HCT116 (cell line): Measurements from ENCODE around the gene PDE4B. TPM values are rescaled to one million over a fixed set of nuclear protein-coding genes. Genes with fewer than 3 reads are reported as not detected.
"Not testable (repeated sequence)": the region's sequence is repeated elsewhere in the genome, so short reads cannot be mapped to it uniquely, and the experiment has no call there.

ENCODE experiments used
- ATAC-seq: fragments of 200-7000 bp; cut with Tn5 transposase; 2 replicates; pipeline ENCODE4 v1.9.1; 2020; ENCODE audit warnings: mild to moderate bottlenecking, moderate library complexity
- BruUV-seq: library from RNA; stranded (reverse); fragments of 400-500 nt; replicated peaks from 2 replicates; lab custom pipeline; 2021; lab: Mats Ljungman, UMichigan
- CTCF ChIA-PET: fragments of 300-600 bp; sonication (Branson Sonifier 250); formaldehyde crosslinking; loops from one replicate; lab custom pipeline; 2021; ENCODE audit warnings: antibody characterized with exemption; lab: Charles Lee
- POLR2A ChIA-PET: fragments of 300-600, 350-600 bp; sonication (Branson Sonifier 250); formaldehyde crosslinking; loops from one replicate; lab custom pipeline; 2021; ENCODE audit warnings: antibody characterized with exemption; lab: Charles Lee
- RAD21 ChIA-PET, 2 experiments: fragments of 300-600 bp; sonication (Branson Sonifier 250); formaldehyde crosslinking; loops; one replicate each; lab custom pipeline; 2023; ENCODE audit warnings: low total read pairs in 2 of 2; ENCODE audit not compliant: uncharacterized antibody in 2 of 2, unreplicated experiment in 2 of 2, low non-redundant PET in 1 of 2; lab: Charles Lee
- DNase-seq: peaks from one replicate; pipeline ENCODE4 v3.0.0-alpha.2; 2010; ENCODE audit warnings: low read depth, low spot score
- H2AFZ ChIP-seq: fragments of 200-600 bp; shearing (Covaris generic), sonication (generic); 2 replicates; pipeline ENCODE4 v1.6.1; 2017; ENCODE audit warnings: low read depth, mixed run types, mixed read lengths, antibody characterized with exemption, low read length; ENCODE audit not compliant: poor library complexity, severe bottlenecking
- H3K27ac ChIP-seq: 2 replicates; pipeline ENCODE4 v1.5.1; 2012; ENCODE audit warnings: low read depth, low read length
- H3K27me3 ChIP-seq: fragments of 200-600 bp; sonication (generic); 2 replicates; pipeline ENCODE4 v1.6.1; 2016; ENCODE audit warnings: mixed run types, low read length, mixed read lengths; ENCODE audit not compliant: insufficient read depth
- H3K36me3 ChIP-seq, 2 experiments: fragments of 200-500 bp in 1 of 2; fragments of 200-600 bp in 1 of 2; sonication (Bioruptor generic) in 1 of 2; sonication (generic) in 1 of 2; 2 replicates each; pipeline versions ENCODE4 v1.5.1 to v1.6.1; 2014 to 2016; ENCODE audit warnings: low read length in 2 of 2, inconsistent platforms in 1 of 2, mixed read lengths in 1 of 2, mixed run types in 1 of 2; ENCODE audit not compliant: insufficient read depth in 2 of 2, control insufficient read depth in 1 of 2
- H3K4me1 ChIP-seq, 2 experiments: fragments of 200-600 bp in 1 of 2; sonication (generic) in 1 of 2; 2 replicates each; pipeline versions ENCODE4 v1.5.1 to v1.6.1; 2012 to 2017; ENCODE audit warnings: low read length in 2 of 2, inconsistent platforms in 1 of 2, mild to moderate bottlenecking in 1 of 2, mixed read lengths in 1 of 2, mixed run types in 1 of 2, moderate library complexity in 1 of 2; ENCODE audit not compliant: insufficient read depth in 2 of 2, control insufficient read depth in 1 of 2
- H3K4me2 ChIP-seq: fragments of 200-600 bp; sonication (generic); 2 replicates; pipeline ENCODE4 v1.6.1; 2017; ENCODE audit warnings: mixed run types, low read length, mixed read lengths
- H3K4me3 ChIP-seq, 2 experiments: fragments of 200-600 bp in 1 of 2; sonication (generic) in 1 of 2; replicated peaks in 1 of 2; 2 replicates each; pipeline ENCODE4 v1.5.1; 2011 to 2016; ENCODE audit warnings: low read length in 2 of 2, control low read depth in 1 of 2, low read depth in 1 of 2, mild to moderate bottlenecking in 1 of 2, mixed read lengths in 1 of 2, mixed run types in 1 of 2
- H3K79me2 ChIP-seq: fragments of 200-600 bp; sonication (generic); 2 replicates; pipeline ENCODE4 v1.6.1; 2017; ENCODE audit warnings: mild to moderate bottlenecking, mixed run types, low read length, moderate library complexity, mixed read lengths; ENCODE audit not compliant: insufficient read depth
- H3K9ac ChIP-seq: fragments of 200-600 bp; sonication (generic); 2 replicates; pipeline ENCODE4 v1.6.1; 2016; ENCODE audit warnings: low read length, mixed read lengths
- H3K9me2 ChIP-seq: fragments of 200-600 bp; sonication (generic), shearing (Covaris generic); 2 replicates; pipeline ENCODE4 v1.6.1; 2017; ENCODE audit warnings: mixed run types, mild to moderate bottlenecking, moderate library complexity; ENCODE audit not compliant: insufficient read depth
- H3K9me3 ChIP-seq, 2 experiments: fragments of 200-500 bp in 1 of 2; fragments of 200-600 bp in 1 of 2; sonication (Bioruptor generic) in 1 of 2; sonication (generic) in 1 of 2; 2 replicates each; pipeline ENCODE4 v1.6.1; 2014 to 2017; ENCODE audit warnings: low read length in 2 of 2, mixed read lengths in 2 of 2, inconsistent platforms in 1 of 2, low read depth in 1 of 2, mild to moderate bottlenecking in 1 of 2, mixed run types in 1 of 2, moderate library complexity in 1 of 2; ENCODE audit not compliant: control insufficient read depth in 1 of 2, insufficient read depth in 1 of 2
- H4K20me1 ChIP-seq: fragments of 200-600 bp; sonication (generic), shearing (Covaris generic); 2 replicates; pipeline ENCODE4 v1.6.1; 2017; ENCODE audit warnings: mixed run types, mild to moderate bottlenecking, moderate library complexity; ENCODE audit not compliant: insufficient read depth
- ATF3 ChIP-seq: IDR thresholded peaks from 2 replicates; pipeline ENCODE4 v1.6.1; 2012
- CBX3 ChIP-seq: IDR thresholded peaks from 2 replicates; pipeline ENCODE4 v1.6.1; 2012; ENCODE audit warnings: low read depth
- CEBPB ChIP-seq: IDR thresholded peaks from 2 replicates; pipeline ENCODE4 v1.6.1; 2012; ENCODE audit warnings: low read depth
- CTCF ChIP-seq, 3 experiments: fragments of 200-600 bp in 1 of 3; sonication (generic) in 1 of 3; IDR thresholded peaks in 2 of 3; conservative IDR thresholded peaks in 1 of 3; 2 replicates each; pipeline ENCODE4 v1.5.1; 2012 to 2017; ENCODE audit warnings: low read depth in 2 of 3, low read length in 2 of 3, antibody characterized with exemption in 1 of 3, borderline replicate concordance in 1 of 3, control low read depth in 1 of 3, mild to moderate bottlenecking in 1 of 3, mixed read lengths in 1 of 3, mixed run types in 1 of 3, moderate library complexity in 1 of 3; ENCODE audit not compliant: insufficient read depth in 1 of 3
- EGR1 ChIP-seq: IDR thresholded peaks from 2 replicates; pipeline ENCODE4 v1.6.1; 2012; ENCODE audit warnings: low read depth
- ELF1 ChIP-seq: IDR thresholded peaks from 2 replicates; pipeline ENCODE4 v1.6.1; 2012; ENCODE audit warnings: low read depth, borderline replicate concordance
- EZH2 ChIP-seq: fragments of 200-600 bp; sonication (generic); IDR thresholded peaks from 2 replicates; pipeline ENCODE4 v1.6.1; 2017; ENCODE audit warnings: antibody characterized with exemption, mixed run types
- EZH2phosphoT487 ChIP-seq: fragments of 200-600 bp; IDR thresholded peaks from 2 replicates; pipeline ENCODE4 v1.6.1; 2018; ENCODE audit warnings: antibody characterized with exemption, borderline replicate concordance
- FOSL1 ChIP-seq: IDR thresholded peaks from 2 replicates; pipeline ENCODE4 v1.6.1; 2012; ENCODE audit warnings: low read depth
- JUND ChIP-seq: IDR thresholded peaks from 2 replicates; pipeline ENCODE4 v1.6.1; 2012
- POLR2A ChIP-seq: IDR thresholded peaks from 2 replicates; pipeline ENCODE4 v1.7.0; 2011; ENCODE audit warnings: borderline replicate concordance; ENCODE audit not compliant: insufficient read depth, insufficient read length; ENCODE audit errors: extremely low read depth
- POLR2AphosphoS5 ChIP-seq: IDR thresholded peaks from 2 replicates; pipeline ENCODE4 v1.6.1; 2011; ENCODE audit warnings: mild to moderate bottlenecking, low read depth, low read length, moderate library complexity
- RAD21 ChIP-seq: IDR thresholded peaks from 2 replicates; pipeline ENCODE4 v1.6.1; 2012; ENCODE audit warnings: low read depth, mild to moderate bottlenecking
- SIN3A ChIP-seq: IDR thresholded peaks from 2 replicates; pipeline ENCODE4 v1.6.1; 2012; ENCODE audit warnings: low read depth
- SP1 ChIP-seq: IDR thresholded peaks from 2 replicates; pipeline ENCODE4 v1.6.1; 2012; ENCODE audit warnings: low read depth
- SRF ChIP-seq: IDR thresholded peaks from 2 replicates; pipeline ENCODE4 v1.6.1; 2012; ENCODE audit warnings: low read depth
- TCF7L2 ChIP-seq: IDR thresholded peaks from 2 replicates; pipeline ENCODE4 v1.7.0; 2011; ENCODE audit warnings: borderline replicate concordance, inconsistent platforms; ENCODE audit not compliant: insufficient read depth, insufficient read length; ENCODE audit errors: extremely low read depth
- ZFX ChIP-seq: fragments of 450-650 bp; IDR thresholded peaks from 2 replicates; pipeline ENCODE4 v1.6.1; 2017
- intact Hi-C: fragments of 100-400 bp; cut with micrococcal nuclease; formaldehyde crosslinking; loops from 2 replicates; pipeline ENCODE4 v1.10.0; 2022
- total RNA-seq: library from RNA; stranded (reverse); gene quantifications from one replicate; pipeline ENCODE4 v1.2.1, GENCODE V29; 2021; ENCODE audit not compliant: unreplicated experiment

PDE4B gene
- total RNA-seq, 1 experiment from 2014 or later = 76.9 TPM

- Histone ChIP-seq H3K4me1 (peaks cover 44 to 55% of the 10 kb centered on the region in 2 experiments), H3K27me3 (no peaks in the 10 kb centered on the region), H3K4me2 (no peak overlapping the region), H3K9me2 (no peaks in the 10 kb centered on the region), H3K79me2 (no peaks in the 10 kb centered on the region), H4K20me1 (no peaks in the 10 kb centered on the region), H3K9ac (no peak overlapping the region), H3K9me3 (no peaks in the 10 kb centered on the region), H3K36me3 (no peaks in the 10 kb centered on the region; a peak in 1 of 4 replicates), H3K4me3 (no peak overlapping the region), H3K27ac (no peak overlapping the region), H2AFZ (no peak overlapping the region)
- RAD21 ChIA-PET = no interaction called here
- DNase-seq = no peak
- intact Hi-C loops = no loop called here
- POLR2A ChIA-PET = no interaction called here
- no peak for TF ChIP-seq SRF
- TF ChIP-seq ZFX = no peak
- no peak for TF ChIP-seq CTCF (IDR thresholded peaks at IDR 0.05 in 2 of 3, conservative IDR thresholded peaks at IDR 0.05 in 1 of 3; ENCODE audit: borderline replicate concordance in 1 of 3, insufficient read depth in 1 of 3, low read depth in 2 of 3, low read length in 2 of 3)
- TF ChIP-seq TCF7L2 = no peak
- TF ChIP-seq ATF3 = no peak
- no peak for TF ChIP-seq POLR2AphosphoS5
- no peak for TF ChIP-seq CEBPB
- no peak for TF ChIP-seq EZH2phosphoT487
- TF ChIP-seq FOSL1 = no peak
- TF ChIP-seq EZH2 = no peak
- TF ChIP-seq EGR1 = no peak
- TF ChIP-seq ELF1 = no peak
- TF ChIP-seq CBX3 = no peak
- no peak for TF ChIP-seq SP1
- TF ChIP-seq RAD21 = no peak
- no peak for TF ChIP-seq POLR2A
- TF ChIP-seq JUND = no peak
- TF ChIP-seq SIN3A = no peak
- CTCF ChIA-PET = no interaction called here
- ATAC-seq = no peak
- BruUV-seq = no TSS peak
These were observed 527.5 kb downstream of the PDE4B start for GRCh38 chr1:66320231-66320630.

- H3K9me3 ChIP-seq, H2AFZ ChIP-seq, H3K27me3 ChIP-seq, H3K9me2 ChIP-seq, H3K79me2 ChIP-seq, CTCF ChIA-PET, DNase-seq, H3K4me3 ChIP-seq, H3K4me2 ChIP-seq, RAD21 ChIA-PET, intact Hi-C loops, H3K36me3 ChIP-seq, POLR2A ChIA-PET, ATAC-seq, BruUV-seq, H3K9ac ChIP-seq, H4K20me1 ChIP-seq: not testable (repeated sequence)
- Histone ChIP-seq H3K4me1 (peaks cover 47 to 55% of the 10 kb centered on the region in 2 experiments), H3K27ac (peak overlapping the region; percentile 76)
These were observed 529.8 kb downstream of the PDE4B start for GRCh38 chr1:66322462-66322861.
